Fibroblast of skin of scalp (primary cell): ENCODE data around the gene ANKS1A.

Source experiments
- DNase-seq: peaks from one replicate; pipeline ENCODE4 v3.0.0-alpha.2; 2013

Gene ANKS1A

GRCh38 chr6:35025232-35026188 lies 136.5 kb downstream of the ANKS1A start:
- no peak for DNase-seq

- DNase-seq, result no peak
Measured at GRCh38 chr6:35026434-35027222, 137.6 kb downstream of the ANKS1A start.

- no peak for DNase-seq
Measured at GRCh38 chr6:35027807-35028206, 138.8 kb downstream of the ANKS1A start.

GRCh38 chr6:35028781-35029769 lies 140.0 kb downstream of the ANKS1A start:
- DNase-seq, result no peak

- no peak for DNase-seq
Measured at GRCh38 chr6:35030099-35030498, 141.0 kb downstream of the ANKS1A start.

GRCh38 chr6:35031611-35032529 lies 142.8 kb downstream of the ANKS1A start:
- no peak for DNase-seq

GRCh38 chr6:35033683-35034082 lies 144.6 kb downstream of the ANKS1A start:
- no peak for DNase-seq

GRCh38 chr6:35034411-35035191 lies 145.5 kb downstream of the ANKS1A start:
- DNase-seq, result no peak

DNA sequence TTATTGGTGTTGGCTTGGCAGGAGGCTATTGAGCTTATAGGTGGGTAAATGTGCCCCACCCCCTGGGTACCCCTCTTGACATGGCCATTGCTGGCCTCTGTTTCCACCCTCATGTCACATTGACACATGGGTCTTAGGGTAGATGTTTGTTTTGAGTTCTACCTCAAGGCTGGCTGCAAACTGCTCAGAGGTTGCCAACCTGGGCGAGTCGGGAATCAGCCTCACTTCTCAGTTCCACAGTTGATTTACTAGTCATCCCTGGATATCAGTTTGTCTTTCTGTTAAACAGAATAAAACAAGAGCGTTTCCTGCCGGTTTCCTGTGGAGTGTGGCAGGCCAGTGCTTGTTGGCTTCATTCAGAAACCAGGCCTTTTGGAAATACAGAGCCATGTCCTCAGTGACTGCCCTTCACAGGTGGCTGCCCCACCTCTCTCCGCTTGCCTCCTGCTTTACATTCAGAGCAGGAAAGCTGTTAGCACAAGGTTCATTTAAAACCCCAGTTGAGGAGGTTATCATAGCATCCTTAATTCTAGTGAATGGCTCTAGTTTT lies 146.5 kb downstream of the ANKS1A start:
- no peak for DNase-seq

DNA sequence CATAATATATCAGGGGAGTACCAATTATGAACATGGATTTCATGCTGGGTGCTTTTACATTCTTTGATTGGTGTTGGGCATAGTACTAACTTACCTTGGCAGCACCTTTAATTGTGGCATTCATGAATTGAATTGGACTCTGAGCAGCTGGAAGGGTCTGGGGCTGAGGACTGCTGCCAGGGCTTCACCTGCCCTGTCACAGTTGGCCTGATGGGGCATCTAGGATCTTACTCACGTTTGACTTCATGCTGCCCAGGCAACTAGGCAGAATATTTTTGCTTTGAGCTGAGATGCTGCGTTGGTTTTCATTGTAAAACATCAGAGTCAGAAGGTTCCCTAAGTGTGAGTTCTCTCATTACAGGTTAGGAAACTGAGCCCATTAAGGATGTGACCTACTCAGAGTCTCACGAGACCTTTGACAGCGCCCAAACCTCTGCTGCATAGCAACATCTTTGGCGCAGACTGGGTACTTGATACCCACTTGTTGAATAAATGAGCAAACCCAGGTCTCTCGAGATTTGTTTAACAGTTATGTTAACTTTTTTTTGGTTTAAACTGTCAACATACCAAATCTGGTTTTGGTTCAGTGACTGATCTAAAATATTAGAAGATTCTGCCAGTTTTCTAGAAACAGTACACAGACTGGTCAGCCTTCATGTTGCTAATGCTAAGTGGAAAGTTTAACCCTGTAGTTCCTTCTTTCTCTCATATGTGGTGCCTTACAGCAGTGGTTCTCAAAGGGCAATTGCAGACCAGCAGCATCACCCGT lies 147.2 kb downstream of the ANKS1A start:
- DNase-seq, result no peak

- DNase-seq, result no peak
Measured at GRCh38 chr6:35036828-35037663, 148.0 kb downstream of the ANKS1A start.

DNA sequence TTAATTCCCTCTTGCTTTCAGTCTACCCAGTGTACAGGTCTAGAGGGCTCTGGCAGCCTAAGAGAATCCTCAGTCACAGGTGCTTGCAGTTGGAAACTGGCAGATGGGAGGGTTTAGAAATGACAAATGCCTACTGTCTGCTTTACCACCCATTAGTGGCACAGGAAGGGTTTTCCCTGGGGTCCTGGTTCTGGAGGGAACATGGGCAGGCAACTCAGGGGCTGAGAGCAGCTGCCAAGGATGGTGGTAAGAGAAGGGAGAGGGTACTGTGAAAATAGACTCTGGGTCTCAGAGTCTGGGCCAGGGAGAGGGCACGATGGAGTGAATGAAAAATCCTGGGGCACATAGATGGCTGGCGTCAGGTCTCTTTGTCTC lies 148.6 kb downstream of the ANKS1A start:
- DNase-seq, result no peak

DNA sequence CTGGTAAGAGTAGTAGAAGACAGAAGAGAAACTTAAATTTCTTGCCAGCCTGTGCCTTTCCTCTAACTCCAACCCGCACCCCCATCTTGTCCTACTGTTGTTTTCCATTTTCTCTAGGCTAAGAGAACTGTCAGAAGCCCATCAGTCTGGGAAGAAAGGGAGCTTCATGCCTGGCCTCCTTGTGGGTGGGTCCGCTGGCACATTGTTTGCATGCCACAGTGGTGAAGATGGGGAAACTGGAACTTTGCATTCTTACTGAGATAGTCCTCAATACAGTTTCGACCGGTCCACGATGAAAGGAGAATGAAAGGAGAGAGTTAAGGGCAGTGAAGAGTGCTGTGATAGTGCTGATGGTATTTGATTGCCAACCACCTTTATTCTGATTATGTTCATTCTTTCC lies 149.0 kb downstream of the ANKS1A start:
- DNase-seq, result peak; percentile 54

DNA sequence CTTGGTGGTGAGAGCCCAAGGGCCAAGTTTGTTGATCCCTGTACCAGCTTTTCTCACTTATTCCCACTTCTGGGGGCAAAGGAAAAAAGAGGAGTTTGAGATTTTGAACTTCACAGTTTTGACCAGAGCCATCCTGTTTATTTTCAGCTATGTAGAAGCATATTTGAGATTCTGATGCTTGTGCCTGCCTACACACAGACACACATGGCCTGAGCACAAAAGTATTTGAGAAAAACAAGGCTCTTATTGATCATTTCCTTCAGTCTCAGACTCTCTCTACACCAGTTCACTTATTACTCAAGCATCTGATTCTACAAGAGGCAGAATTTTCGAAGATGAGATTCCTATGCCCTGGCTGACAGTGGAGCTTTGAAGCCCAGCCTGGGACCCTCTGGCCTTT lies 151.3 kb downstream of the ANKS1A start:
- no peak for DNase-seq

- no peak for DNase-seq
Measured at GRCh38 chr6:35041086-35041861, 152.2 kb downstream of the ANKS1A start.

- DNase-seq, result no peak
Measured at GRCh38 chr6:35042031-35042815, 153.2 kb downstream of the ANKS1A start.
